Measurements from ENCODE around the gene SULT4A1.

Gene SULT4A1

DNA sequence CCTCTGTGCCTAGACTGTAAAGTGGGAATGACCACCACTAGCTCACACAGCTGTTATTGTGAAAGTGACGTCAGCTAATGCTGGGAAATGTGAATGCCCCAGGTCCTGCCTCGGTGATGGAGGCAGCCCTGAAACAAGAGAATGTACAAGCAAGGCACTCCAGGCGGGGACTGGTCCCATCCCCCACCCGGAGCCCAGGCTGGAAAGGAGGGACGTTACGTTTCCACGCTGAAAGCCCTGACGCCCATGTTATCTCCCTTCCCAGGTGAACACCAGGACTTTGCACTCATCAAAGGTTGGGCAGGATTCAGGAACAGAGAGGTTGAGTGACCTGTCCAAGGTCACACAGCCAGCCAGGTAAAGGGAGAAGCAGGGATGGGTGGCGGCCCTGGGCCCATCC lies 784 bp downstream of the SULT4A1 start:
- no peak for FAIRE-seq
- no peak for DNase-seq (ENCODE audit: low spot score)

DNA sequence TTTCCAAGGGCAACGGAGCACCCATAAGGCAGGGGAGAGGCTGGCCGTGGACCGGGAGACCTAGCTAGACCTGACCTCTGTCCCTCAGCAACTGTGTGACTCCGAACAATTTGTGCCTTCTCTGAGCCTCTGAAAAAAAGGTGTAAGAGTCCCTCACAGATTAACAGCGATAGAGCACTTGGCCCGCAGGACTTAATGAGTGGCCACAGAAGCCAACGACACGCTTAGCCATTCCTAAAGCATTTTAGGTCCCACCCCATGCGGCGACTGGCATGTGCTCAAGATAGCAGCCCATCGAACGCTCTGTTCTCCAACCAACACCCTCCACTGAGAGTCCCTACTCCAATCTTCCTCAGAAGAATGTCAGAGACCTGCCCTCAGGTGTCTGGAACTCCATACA lies 1.5 kb downstream of the SULT4A1 start:
- DNase-seq (ENCODE audit: low spot score) (no peak), FAIRE-seq (no peak)

DNA sequence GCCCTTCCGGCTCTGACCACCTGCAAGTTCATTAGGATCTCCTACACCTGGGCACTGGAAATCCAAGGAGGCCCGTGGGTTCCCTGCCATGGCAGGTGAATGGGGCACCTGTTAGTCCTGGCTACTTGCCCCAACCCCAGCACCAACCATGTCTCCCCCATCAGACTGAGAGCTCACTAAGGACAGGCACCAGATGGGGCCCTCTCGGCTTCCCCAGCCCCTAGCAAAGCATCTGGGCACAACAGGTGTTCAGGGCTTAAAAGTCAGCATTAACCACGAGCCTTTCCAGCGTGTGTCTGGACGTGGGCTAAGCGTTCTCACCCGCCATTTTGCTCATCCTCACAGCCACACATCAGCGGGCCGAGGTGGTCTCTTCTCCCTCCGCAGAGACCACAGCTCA lies 2.2 kb downstream of the SULT4A1 start:
- FAIRE-seq: no peak
- DNase-seq (ENCODE audit: low spot score): no peak

DNA sequence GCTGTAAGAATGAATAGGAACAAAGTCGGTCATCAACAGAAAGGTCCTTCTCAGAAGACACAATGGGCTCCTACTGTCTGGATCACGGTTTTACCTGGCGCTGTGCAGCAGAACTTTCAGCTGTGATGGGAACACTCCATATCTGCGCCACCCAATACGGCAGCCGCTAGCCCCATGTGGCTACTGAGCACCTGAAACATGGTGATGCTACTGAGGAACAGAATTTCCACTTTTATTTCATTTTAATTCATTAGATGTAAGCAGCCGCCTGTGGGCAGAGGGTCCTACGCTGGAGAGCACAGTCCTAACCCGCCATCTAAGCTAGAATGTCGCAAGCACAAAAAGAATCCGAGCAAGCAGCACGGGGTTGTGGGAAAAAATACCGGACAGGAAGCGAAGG lies 2.7 kb downstream of the SULT4A1 start:
- DNase-seq (ENCODE audit: low spot score) (no peak), FAIRE-seq (no peak)

DNA sequence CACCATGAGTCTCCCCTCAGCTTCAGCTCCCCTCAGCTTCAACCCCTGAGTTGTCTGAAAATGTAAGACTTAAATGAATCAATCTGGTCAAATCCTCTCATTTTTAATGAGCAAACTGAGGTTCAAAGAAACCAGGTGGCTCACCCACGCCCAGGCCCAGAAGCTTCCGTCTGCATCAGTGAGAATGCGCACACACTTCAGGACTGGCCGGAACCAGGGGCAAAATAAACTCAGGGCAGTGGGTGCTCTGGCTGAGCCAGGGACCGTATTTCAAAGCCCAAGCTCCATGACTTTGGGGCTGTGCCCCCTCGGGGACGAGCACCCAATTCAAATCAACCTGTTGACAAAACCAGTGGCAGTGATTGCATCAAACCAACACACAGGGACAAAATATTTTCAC lies 3.1 kb downstream of the SULT4A1 start:
- FAIRE-seq (no peak), DNase-seq (ENCODE audit: low spot score) (no peak)

DNA sequence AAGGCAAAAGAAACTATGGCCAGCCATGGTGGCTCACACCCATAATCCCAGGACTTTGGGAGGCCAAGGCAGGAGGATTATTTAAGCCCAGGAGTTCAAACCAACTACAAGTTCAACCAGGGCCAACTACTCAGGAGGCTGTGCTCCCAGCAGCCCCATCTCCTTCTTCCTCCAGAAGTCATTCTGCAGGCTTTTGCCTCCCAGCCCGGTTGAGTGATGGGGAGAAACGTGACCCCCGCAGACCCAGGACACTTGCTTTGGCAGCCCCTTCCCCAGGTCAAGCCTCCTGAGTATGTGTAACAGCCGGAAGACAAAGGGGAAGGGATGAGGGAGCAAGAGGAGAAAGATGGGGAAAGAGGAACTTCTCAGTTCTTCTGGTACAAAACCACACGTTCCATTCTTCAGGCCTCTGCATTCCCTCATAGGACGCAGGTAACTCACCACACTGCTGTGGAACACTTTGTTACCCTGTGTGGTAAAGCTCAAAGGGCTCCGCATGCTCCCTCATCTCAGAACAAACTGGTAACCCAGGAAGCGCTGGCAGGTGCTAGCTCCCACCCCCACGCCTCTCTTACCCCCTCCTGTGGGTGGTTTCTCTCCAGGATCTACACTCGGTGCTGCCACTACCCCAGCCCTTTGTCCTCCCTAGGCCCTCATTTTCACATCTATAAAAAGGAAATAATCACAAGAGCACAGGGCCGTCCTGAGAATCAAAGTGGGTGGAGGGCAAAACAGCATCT lies 4.0 kb downstream of the SULT4A1 start:
- no peak for FAIRE-seq

DNA sequence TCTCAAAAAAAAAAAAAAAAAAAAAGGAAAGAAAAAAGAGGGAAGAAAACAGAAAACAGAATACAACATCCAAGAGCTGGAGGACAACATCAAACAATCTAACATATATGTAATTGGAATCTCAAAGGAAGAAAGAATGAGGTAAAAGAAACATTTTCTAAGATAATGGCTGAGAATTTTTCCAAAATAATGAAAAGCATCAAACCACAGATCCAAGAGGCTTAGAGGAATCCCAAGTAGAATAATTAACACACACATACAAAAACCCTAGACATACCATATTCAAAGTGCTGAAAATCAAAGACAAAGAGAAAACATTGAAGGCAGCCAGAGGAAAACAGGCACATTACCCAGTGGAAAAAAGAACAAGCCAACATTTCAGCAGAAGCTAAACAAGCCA lies 4.9 kb downstream of the SULT4A1 start:
- FAIRE-seq: no peak
- no peak for DNase-seq (ENCODE audit: low spot score)

More for the DNA sequence above, 4.0 kb downstream of the SULT4A1 start:
- no peak for DNase-seq (ENCODE audit: low spot score)

DNA sequence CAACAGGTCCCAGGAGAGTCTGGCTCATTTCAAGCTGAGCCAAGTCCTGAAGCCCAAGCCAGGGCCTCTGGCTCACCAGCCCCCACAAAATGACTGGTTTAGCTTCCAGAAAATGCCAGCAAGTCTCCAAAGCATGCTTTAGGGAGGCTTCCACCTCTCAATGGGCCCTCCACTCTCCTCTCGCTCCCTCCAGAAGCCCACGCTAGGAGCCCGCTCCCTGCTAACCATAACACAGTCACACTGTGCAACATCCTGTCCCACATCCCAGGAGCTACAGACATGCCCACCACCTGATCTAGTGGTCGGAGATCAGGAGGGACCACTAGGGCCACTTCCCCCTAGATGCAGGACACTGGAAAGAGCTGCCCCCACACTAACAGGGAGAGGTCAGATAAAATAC lies 6.9 kb downstream of the SULT4A1 start:
- DNase-seq (ENCODE audit: low spot score) (no peak), FAIRE-seq (no peak)

DNA sequence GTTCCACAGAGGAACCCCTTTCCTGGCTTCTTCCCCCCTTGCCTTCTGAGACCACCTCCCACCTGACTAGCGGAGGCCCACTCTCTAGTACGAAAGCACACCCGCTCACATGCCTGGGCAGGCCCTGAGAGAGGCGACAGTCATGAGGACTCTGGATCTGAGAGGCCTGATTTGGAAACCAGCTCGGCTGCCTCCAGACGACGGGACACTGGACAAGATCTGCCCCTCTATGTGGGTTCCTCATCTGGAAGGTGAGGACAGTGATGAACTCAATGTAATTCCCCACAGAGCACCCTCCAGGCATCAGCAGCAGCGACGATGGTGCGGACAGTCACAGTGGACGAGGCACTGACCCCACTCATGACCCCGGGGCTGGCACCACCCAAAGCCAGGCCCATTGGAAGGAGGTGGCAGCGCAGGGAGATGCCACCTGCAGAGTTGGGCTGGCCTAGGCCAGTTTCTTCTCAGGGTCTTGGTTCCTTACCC lies 7.5 kb downstream of the SULT4A1 start:
- DNase-seq (ENCODE audit: low spot score): no peak
- no peak for FAIRE-seq

DNA sequence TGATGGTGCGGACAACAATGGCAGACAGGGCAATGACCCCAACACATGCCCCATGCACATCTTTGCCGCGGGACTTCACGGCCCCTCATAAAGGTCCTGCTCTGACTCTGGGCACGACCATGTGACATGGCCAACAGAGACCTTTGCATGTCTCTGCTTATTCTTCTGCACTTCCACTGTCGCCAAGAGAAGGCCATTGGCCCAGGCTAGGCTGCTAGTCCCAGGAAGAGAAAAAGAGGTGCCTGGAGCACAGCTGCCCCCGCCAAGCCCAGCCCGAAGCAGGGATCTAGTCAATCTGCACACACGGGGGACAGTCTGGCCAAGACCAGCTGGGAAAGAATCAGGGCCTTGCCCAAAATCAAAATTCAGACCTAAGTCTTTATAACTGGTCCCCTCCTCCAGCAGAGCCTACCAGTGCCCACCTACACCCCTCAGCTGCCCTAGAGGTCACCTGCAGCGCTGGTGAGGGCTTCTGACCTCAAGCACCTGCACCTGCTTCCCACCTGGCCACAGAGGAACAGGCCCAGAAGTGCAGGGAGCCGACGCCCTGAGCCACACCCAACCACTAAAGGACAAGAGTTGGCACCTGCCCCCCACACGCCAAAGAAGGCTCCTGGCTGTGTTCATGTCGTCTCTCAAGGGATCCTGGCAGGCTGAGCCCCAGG lies 8.1 kb downstream of the SULT4A1 start:
- DNase-seq (ENCODE audit: low spot score) (no peak), FAIRE-seq (no peak)

DNA sequence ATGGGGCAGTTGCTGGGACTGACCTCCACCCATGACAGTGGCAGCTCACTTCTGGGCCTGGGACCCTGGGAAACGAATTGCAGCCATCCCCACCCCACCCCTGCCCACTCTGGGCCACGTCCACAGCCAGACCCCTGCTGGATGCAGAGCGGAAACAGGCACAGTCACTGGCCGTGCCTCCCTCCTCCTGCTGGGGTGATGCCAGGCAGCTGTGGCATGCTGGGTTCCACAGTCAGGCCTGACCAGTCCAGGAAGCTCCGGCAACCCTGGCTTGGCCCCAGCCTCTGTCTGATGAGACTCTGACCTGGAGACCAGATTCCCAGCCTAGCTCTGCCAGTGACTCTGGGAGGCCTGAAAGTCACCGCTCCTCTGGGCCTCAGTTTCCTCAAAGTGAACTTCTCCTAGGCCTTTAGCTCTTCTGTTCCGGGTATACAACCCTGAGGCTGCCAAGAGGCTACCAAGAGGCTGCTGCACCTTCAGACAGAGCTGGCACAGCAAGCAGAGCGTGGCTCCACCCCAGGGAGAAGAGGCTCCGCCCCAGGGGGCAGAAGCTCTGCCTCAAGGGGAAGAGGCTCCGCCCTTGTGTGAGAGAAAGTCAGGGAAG lies 8.9 kb downstream of the SULT4A1 start:
- FAIRE-seq: no peak

DNA sequence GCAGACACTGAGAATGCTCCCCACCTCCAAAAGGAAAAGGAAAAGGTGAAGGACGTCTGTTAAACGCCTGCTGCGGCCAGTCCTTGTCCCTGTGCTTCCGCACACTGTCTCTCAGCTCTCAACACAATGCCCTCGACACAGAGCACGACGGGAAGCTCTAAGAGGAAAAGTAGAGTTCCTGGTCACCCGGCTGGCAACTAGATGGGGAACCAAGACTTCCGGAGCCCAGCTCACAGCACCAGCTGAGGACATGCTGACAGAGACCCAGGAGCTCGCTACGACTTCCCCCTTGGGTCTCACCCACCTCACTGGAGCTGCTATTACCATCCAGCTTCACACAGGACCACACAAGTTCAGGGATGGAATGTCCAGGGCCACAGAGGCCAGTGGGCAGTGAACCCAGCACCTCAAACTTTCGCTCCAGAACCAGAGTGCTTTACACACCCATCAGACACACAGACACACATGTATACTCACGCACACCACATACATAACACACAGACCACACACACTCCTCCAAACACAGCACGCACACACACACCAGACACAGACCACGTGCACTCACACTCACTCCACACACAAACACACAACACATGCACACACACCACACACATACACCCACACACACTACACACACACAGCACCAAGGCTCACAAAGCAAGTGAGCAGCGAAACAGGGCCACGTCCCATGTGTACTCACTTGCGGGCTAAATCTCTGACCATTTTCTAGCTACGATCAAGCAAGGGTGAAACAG lies 9.6 kb downstream of the SULT4A1 start:
- DNase-seq (ENCODE audit: low spot score) (no peak), FAIRE-seq (peak; percentile 85)

More for the DNA sequence above, 8.9 kb downstream of the SULT4A1 start:
- DNase-seq (ENCODE audit: low spot score): no peak

DNA sequence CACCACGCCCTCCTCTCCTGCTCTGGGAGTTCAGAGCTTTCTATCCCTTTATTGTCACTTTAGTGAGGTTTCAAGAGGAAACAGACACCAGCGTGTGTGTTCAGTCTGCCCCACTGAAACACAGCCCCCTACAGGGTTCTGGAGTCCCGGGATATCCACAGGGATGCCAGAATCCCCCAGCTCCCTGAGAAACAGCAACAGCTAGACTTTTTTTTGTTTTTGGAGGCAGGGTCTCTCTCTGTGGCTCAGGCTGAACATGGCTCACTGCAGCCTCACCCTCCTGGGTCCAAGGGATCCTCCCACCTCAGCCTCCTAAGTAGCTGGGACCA lies 10.4 kb downstream of the SULT4A1 start:
- DNase-seq (ENCODE audit: low spot score) (no peak), FAIRE-seq (no peak)

DNA sequence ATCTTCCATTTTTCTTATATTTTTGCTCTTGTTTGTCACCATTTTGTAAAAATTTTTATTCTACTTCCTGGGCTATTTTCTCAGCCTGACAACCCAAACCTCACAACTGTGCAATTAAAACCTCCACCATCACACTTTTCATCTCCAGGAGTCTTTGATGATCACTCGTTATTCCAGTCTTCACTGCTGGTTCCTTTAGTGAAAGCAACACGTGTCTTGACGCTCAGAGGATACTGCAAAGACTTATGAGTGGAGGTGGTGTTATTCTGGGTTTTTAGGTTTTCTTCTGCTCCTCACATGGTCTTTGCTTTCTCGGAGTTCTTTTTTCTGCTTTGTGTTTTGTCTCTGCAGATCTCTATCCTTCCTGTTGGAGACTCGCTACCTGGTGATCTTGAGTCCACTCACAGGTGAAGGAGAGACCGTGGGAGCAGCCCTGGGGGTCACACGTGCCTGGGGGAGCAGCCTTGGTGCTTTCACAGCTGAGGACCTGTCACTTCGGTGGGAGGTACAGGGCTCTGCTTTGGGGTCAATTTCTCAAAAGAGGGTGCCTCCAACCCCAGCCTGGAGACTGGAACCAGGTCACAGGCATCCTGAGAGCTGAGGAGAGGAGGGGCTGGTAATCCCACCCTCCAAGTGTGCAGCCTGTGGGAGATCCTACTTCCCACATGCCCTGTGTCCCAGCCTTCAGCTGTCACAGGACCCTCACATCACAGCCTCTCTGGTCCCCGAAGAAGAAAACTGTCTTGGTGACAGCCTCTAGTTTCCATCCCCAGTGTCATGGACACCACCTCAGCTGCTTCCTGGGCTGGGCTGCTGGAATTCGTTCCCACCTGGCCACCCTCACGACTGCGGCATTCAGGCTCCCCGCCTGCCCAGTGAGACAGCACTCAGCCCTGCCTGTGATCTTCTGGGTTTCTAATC lies 11.0 kb downstream of the SULT4A1 start:
- DNase-seq (ENCODE audit: low spot score) (no peak), FAIRE-seq (peak; percentile 89)

DNA sequence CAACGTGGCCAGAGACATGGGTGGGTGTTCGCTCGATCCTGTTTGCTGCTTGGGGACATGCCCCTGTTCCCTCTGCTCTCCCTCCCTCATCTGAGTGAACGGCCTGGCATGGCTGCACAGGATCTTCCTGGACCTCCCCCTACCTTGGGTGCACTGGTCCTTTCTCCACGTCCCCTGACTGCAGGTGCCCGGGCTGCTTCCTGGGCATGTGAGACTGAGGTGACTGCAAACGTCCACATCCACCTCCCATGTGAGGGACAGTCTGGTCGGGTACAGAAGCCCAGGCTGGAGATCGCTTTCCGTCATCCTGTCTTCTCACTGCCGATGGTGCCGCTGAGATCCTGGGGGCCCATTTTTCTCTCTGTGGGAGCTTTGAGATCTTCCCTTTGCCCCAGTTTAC lies 11.8 kb downstream of the SULT4A1 start:
- FAIRE-seq (no peak), DNase-seq (ENCODE audit: low spot score) (no peak)

DNA sequence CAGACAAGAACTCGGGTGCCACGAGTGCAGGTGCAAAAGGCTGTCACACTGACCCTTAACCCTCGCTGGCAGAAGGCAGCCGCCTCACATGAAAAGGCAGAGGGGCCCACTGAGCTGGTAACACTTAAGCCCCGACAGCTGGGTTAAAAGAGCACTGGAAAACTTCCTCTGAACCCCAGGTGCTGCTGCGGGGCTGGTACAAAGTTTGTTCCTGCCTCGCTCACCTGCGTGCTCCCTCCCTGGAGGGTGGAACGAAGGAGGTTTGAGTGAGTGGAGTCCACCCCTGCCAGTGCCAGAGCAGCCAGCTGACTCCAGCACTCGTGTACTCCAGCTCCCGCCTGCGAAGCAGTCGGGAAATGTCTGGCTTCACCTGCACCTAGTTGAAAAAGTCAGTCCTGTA lies 12.6 kb downstream of the SULT4A1 start:
- DNase-seq (ENCODE audit: low spot score) (no peak), FAIRE-seq (no peak)

DNA sequence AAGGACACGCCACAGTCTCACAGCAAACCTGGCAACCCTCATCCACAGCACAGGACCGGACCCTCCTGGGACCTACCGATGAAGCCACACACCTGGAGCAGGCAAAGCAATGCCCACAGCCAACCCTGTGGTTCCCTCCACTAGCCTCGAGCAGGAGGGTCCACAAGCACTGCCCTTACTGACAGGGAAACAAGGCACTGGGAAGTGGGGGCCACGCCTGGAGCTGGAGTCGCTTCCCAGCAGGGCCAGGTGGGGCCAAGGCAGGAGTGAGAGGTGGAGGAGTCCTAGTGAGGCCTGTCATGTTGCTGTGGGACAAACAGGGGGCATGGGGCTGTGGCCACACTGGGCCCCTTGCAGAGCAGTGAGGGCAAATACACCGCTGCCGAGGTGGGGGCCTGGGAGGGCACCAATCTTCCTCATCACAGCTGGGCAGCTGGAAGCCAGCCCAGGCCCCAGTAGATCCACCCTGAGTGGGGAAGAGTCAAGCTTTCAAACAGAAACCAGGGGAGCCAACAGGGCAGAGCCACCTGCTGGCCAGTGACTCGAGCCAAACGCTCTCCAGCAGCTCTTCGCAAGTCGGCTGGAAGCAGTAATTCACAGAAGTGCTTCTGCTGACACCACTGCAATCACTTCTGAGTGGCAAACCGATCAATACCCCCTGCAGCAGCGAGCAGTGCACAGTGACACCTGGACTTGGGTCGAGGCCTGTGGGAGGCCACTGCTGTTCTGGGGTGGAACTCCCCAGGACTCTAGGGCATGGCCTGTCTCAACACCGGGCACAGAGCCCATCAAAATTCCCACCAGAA lies 13.7 kb downstream of the SULT4A1 start:
- no peak for FAIRE-seq
- peak; percentile 38 for DNase-seq (ENCODE audit: low spot score)

DNA sequence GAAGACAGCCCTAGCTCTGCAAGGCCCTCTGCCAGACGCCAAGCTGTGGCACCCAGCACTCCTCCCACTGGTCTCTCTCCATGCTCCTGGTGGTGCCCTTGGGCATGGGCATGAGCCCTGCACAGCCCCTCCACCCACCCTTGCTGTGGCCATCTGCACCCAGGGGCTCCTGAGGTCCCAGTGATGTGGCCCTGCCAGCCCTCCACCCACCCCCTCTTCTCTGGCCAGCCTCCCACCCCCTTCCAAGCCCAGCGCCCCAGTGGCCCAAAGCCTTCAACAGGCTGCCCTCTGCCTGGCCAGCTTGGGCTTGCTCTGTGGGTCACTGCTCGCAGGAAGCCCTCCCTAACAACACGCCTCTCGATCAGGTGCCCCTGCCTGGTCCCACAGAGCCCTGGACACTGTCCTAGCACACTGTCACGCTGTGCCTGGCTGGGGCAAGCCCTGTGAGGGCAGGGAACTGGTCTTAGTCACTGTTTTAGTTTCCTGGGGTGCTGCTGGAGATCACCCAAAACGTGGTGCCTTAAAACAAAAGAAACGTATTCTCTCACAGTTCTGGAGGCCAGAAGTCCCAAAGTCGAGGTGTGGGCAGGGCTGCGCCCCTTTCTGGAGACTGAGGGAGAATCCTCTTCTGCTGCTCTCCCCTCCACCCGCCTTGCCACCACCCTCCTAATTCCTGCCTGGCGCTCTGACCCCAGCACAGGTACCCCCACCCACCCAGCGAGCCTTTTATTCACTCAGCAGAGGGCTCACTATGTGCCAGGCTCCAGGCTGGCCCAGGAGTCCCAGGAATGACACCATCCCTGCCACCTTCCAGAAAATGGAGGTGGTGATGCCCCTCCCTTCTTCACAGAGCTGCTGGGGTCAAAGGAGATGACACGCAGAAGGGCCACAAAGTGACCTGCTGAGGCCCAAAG lies 14.7 kb downstream of the SULT4A1 start:
- DNase-seq (ENCODE audit: low spot score) (no peak), FAIRE-seq (no peak)

DNA sequence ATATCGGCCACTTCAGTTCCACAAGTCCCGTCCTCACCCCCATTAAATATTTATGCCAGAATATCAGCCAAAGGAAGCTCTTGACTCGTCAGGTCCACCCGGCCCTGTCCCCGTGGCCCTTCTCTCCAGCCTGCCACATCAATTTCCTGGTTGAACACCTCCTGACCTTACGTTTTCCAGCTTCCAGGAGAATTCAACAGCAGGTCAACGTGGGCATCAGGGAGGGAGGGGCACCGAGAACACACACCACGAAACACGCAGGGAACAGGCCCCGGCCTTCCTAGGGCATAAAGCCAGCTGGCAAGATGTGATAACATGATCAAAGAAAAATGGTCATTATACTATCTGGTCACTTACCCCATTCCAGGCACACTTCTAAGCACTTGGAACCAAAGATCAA lies 15.3 kb downstream of the SULT4A1 start:
- no peak for DNase-seq (ENCODE audit: low spot score)
- FAIRE-seq: no peak
